Activated CD8-positive, alpha-beta memory T cell treated with anti-CD3 and anti-CD28 coated beads, Interleukin-2, amount 50 U/mL, for 1 hour (primary cell): ENCODE results near the gene MBNL2.

Experiments
- DNase-seq: peaks from one replicate; pipeline ENCODE4 v3.0.0-alpha.2; 2020; ENCODE audit errors: extremely low read depth

The MBNL2 gene

GRCh38 chr13:97211300-97211699 is 10.8 kb upstream of the MBNL2 start:
- DNase-seq, result no peak

GRCh38 chr13:97212004-97212403 is 10.1 kb upstream of the MBNL2 start:
- DNase-seq, result no peak

- DNase-seq, result no peak
Observed at GRCh38 chr13:97212601-97213040, 9.5 kb upstream of the MBNL2 start.

GRCh38 chr13:97214921-97215320 is 7.2 kb upstream of the MBNL2 start:
- no peak for DNase-seq

GRCh38 chr13:97215325-97215724 is 6.8 kb upstream of the MBNL2 start:
- DNase-seq, result no peak

- no peak for DNase-seq
Observed at GRCh38 chr13:97219226-97219625, 2.9 kb upstream of the MBNL2 start.

GRCh38 chr13:97220151-97220900 is 1.8 kb upstream of the MBNL2 start:
- DNase-seq, result no peak

- no peak for DNase-seq
Observed at GRCh38 chr13:97221046-97221445, 1.1 kb upstream of the MBNL2 start.

- DNase-seq, result no peak
Observed at GRCh38 chr13:97221466-97221865, 667 bp upstream of the MBNL2 start.

- DNase-seq, result no peak
Observed at GRCh38 chr13:97223037-97223710, 1.0 kb downstream of the MBNL2 start.

GRCh38 chr13:97223711-97224541 is 1.8 kb downstream of the MBNL2 start:
- DNase-seq, result no peak

GRCh38 chr13:97224544-97225300 is 2.6 kb downstream of the MBNL2 start:
- no peak for DNase-seq

GRCh38 chr13:97225533-97225932 is 3.4 kb downstream of the MBNL2 start:
- no peak for DNase-seq

GRCh38 chr13:97226013-97226412 is 3.9 kb downstream of the MBNL2 start:
- no peak for DNase-seq

GRCh38 chr13:97226788-97227627 is 4.9 kb downstream of the MBNL2 start:
- no peak for DNase-seq

GRCh38 chr13:97228850-97229521 is 6.9 kb downstream of the MBNL2 start:
- DNase-seq, result no peak

GRCh38 chr13:97229699-97230098 is 7.6 kb downstream of the MBNL2 start:
- no peak for DNase-seq

- DNase-seq, result no peak
Observed at GRCh38 chr13:97231118-97231828, 9.1 kb downstream of the MBNL2 start.

GRCh38 chr13:97231829-97232196 is 9.7 kb downstream of the MBNL2 start:
- DNase-seq, result no peak

- DNase-seq, result no peak
Observed at GRCh38 chr13:97233499-97233898, 11.4 kb downstream of the MBNL2 start.
